GM19193 (cell line): Measurements from ENCODE around the gene EVX2.

ENCODE experiments used
- POLR2A ChIP-seq: IDR thresholded peaks from 4 replicates; pipeline ENCODE4 v1.6.1; 2011; ENCODE audit not compliant: insufficient read depth, insufficient read length; ENCODE audit errors: extremely low read depth

The EVX2 gene

GRCh38 chr2:176088048-176088936 lies 4.5 kb upstream of the EVX2 start:
- no peak for TF ChIP-seq POLR2A

- no peak for TF ChIP-seq POLR2A
Observed at GRCh38 chr2:176087330-176088047, 3.7 kb upstream of the EVX2 start.

- no peak for TF ChIP-seq POLR2A
Observed at GRCh38 chr2:176085861-176086771, 2.4 kb upstream of the EVX2 start.

DNA sequence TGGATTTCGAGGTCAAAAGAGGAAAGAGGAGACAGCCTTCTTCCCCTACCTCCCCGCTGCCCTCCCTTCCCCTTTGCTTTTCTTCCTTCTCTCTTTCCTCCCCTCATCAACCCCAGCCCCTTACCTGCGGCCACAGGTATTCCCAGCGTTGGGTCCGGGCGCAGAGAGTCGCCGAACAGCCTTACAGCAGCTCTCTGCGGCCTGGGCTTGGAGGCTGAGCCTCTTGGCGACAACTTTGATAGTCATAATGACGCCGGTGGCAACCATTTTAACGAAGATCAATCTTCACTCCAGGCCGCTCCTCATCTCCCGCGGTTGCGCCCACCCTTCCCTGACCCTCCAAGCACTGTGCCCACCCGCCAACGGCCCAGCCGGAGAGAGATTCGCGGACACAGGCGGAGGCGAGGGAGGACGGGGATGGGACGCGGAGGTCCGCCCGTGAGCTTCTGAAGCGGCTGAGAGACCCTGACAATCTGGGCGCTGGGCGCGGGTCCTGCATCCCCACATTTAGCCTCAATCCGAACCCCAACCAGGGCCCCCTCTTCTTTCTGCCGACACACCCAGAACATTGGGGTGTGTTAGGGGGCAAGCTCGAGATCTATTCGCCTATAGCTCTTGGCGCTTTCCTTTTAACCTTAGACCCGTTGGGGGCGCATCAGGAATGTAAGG lies 1.5 kb upstream of the EVX2 start:
- no peak for TF ChIP-seq POLR2A

DNA sequence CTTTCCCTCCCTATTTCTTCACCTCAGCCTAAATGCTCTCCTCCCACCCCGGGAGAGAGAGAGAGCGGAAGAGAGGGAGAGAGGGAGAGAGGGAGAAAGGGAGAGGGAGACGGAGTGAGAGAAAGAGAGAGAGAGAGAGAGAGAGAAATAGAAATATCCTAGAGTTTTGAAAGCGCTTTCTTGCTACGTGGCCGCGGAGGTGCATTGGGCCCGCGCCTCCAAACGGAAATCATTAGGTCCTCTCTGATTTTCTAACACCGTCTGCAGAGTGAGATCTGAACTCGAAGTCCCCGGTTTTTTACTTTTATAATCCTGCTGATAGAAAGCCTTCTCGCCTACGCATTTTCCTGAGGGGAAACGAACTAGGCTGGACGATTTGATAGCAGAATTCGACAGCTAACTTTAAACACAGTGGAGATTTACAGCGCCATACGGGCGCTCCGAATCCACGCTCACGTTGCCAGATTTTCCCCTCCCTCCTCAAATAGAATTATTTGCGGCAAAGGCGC lies 903 bp upstream of the EVX2 start:
- TF ChIP-seq POLR2A = no peak

GRCh38 chr2:176082824-176083751 lies 674 bp downstream of the EVX2 start:
- TF ChIP-seq POLR2A = no peak

GRCh38 chr2:176082525-176082823 lies 1.3 kb downstream of the EVX2 start:
- TF ChIP-seq POLR2A = no peak

GRCh38 chr2:176081837-176082524 lies 1.8 kb downstream of the EVX2 start:
- TF ChIP-seq POLR2A = no peak

- no peak for TF ChIP-seq POLR2A
Observed at GRCh38 chr2:176081376-176081836, 2.4 kb downstream of the EVX2 start.

DNA sequence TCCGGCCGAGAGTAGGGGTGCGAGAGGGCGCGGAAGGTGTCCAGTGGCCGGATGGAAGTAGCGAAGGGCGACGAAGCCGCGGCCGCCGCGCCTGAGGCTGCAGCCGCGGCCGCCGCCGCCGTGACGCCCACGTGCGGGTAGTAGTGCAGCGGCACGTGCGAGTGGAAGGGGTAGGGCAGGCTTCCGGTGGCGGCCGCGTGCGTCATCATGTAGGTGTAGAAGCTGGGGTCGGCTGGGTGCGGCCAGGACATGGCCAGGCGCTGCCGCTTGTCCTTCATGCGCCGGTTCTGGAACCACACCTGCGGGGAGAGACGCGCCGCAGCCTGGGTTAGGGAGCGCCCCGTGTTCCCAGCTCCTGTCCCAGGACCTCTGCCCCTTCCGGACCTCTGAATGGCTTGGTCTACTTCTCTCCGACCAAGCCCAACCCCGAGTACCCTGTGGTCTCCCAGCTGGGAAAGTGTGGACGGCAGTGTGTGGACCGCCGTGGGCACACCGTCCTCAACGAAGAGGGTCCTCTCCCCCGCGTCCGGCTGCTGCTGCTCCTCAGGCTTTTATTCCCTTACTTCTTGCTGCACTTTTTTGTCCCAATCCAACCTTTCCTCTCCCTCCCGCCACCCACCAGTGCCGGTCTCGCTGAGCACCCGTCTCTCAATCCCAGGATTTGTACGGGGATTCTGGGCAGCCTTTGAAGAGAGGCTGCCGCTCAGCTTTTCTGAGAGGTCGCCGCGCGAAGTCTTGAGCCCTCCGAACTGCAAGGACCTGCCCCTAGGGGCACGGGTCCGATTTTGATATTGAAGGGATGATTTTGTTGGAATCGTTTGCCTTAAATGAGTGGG lies 3.0 kb downstream of the EVX2 start:
- TF ChIP-seq POLR2A = no peak

- no peak for TF ChIP-seq POLR2A
Observed at GRCh38 chr2:176079831-176080539, 3.8 kb downstream of the EVX2 start.
